Mesenchymal stem cell (in vitro differentiated cells and primary cell): ENCODE data around the gene GDF9. TPM values are rescaled to one million over a fixed set of nuclear protein-coding genes. Genes with fewer than 3 reads are reported as not detected.

Experiments used
- DNase-seq: peaks from one replicate; pipeline ENCODE4 v3.0.0-alpha.2; 2013
- H2AFZ ChIP-seq: one replicate; pipeline ENCODE4 v1.6.1; 2013; ENCODE audit warnings: low read depth, mild to moderate bottlenecking, control low read depth, inconsistent platforms, low read length, moderate library complexity
- H2AK5ac ChIP-seq: 2 replicates; pipeline ENCODE4 v1.6.1; 2013; ENCODE audit warnings: low read length, moderate library complexity, mild to moderate bottlenecking, inconsistent platforms; ENCODE audit not compliant: severe bottlenecking
- H2BK120ac ChIP-seq: one replicate; pipeline ENCODE4 v1.6.1; 2013; ENCODE audit warnings: low read depth, mild to moderate bottlenecking, inconsistent platforms, low read length, moderate library complexity
- H2BK12ac ChIP-seq, 2 experiments: one replicate each; pipeline ENCODE4 v1.6.1; 2013; ENCODE audit warnings: inconsistent platforms in 2 of 2, low read length in 2 of 2, mild to moderate bottlenecking in 2 of 2, moderate library complexity in 2 of 2, control low read depth in 1 of 2
- H2BK15ac ChIP-seq: one replicate; pipeline ENCODE4 v1.6.1; 2013; ENCODE audit warnings: mild to moderate bottlenecking, low read depth, inconsistent platforms; ENCODE audit not compliant: poor library complexity, severe bottlenecking
- H2BK5ac ChIP-seq: 2 replicates; pipeline ENCODE4 v1.6.1; 2013; ENCODE audit warnings: low read depth, mild to moderate bottlenecking, low read length, control low read depth, inconsistent platforms; ENCODE audit not compliant: poor library complexity, severe bottlenecking
- H3K14ac ChIP-seq, 2 experiments: one replicate each; pipeline ENCODE4 v1.6.1; 2013; ENCODE audit warnings: inconsistent platforms in 2 of 2, low read length in 2 of 2, control low read depth in 1 of 2, mild to moderate bottlenecking in 1 of 2, moderate library complexity in 1 of 2
- H3K18ac ChIP-seq, 2 experiments: one replicate each; pipeline ENCODE4 v1.6.1; 2013; ENCODE audit warnings: inconsistent platforms in 2 of 2, low read length in 2 of 2, control low read depth in 1 of 2, low read depth in 1 of 2, mild to moderate bottlenecking in 1 of 2
- H3K23ac ChIP-seq, 2 experiments: one replicate each; pipeline ENCODE4 v1.6.1; 2013; ENCODE audit warnings: inconsistent platforms in 2 of 2, low read length in 2 of 2, mild to moderate bottlenecking in 2 of 2, moderate library complexity in 2 of 2, control low read depth in 1 of 2
- H3K27ac ChIP-seq: 2 replicates; pipeline ENCODE4 v1.5.1; 2013; ENCODE audit warnings: mild to moderate bottlenecking, moderate library complexity, low read length, control low read depth, inconsistent platforms; ENCODE audit not compliant: poor library complexity, severe bottlenecking
- H3K27me3 ChIP-seq, 2 experiments: 2 replicates each; pipeline versions ENCODE4 v1.6.1 to v1.7.0; 2013; ENCODE audit warnings: low read length in 2 of 2, mild to moderate bottlenecking in 2 of 2, moderate library complexity in 2 of 2, control low read depth in 1 of 2, inconsistent platforms in 1 of 2; ENCODE audit not compliant: control insufficient read depth in 1 of 2, insufficient read depth in 1 of 2
- H3K36me3 ChIP-seq, 2 experiments: 2 replicates each; pipeline versions ENCODE4 v1.6.1 to v1.7.0; 2013; ENCODE audit warnings: low read length in 2 of 2, control low read depth in 1 of 2, inconsistent platforms in 1 of 2, low read depth in 1 of 2, mild to moderate bottlenecking in 1 of 2; ENCODE audit not compliant: insufficient read depth in 2 of 2, control insufficient read depth in 1 of 2
- H3K4ac ChIP-seq, 2 experiments: one replicate each; pipeline ENCODE4 v1.6.1; 2013; ENCODE audit warnings: inconsistent platforms in 2 of 2, low read length in 2 of 2, mild to moderate bottlenecking in 2 of 2, moderate library complexity in 2 of 2, control low read depth in 1 of 2, low read depth in 1 of 2
- H3K4me1 ChIP-seq: 2 replicates; pipeline ENCODE4 v1.6.1; 2013; ENCODE audit warnings: low read depth, low read length, control low read depth; ENCODE audit not compliant: control insufficient read depth, insufficient read depth
- H3K4me2 ChIP-seq: 2 replicates; pipeline ENCODE4 v1.6.1; 2013; ENCODE audit warnings: low read length, mild to moderate bottlenecking, inconsistent platforms; ENCODE audit not compliant: poor library complexity, severe bottlenecking
- H3K4me3 ChIP-seq, 2 experiments: 2 replicates each; pipeline versions ENCODE4 v1.5.1 to v1.7.0; 2013; ENCODE audit warnings: low read length in 2 of 2, mild to moderate bottlenecking in 2 of 2, control low read depth in 1 of 2, low read depth in 1 of 2; ENCODE audit not compliant: insufficient read depth in 1 of 2
- H3K79me1 ChIP-seq: replicated peaks from 2 replicates; pipeline ENCODE4 v1.6.1; 2013; ENCODE audit warnings: mild to moderate bottlenecking, control low read depth, low read length, inconsistent platforms; ENCODE audit not compliant: poor library complexity, severe bottlenecking
- H3K9ac ChIP-seq: 2 replicates; pipeline ENCODE4 v1.7.0; 2013; ENCODE audit warnings: mild to moderate bottlenecking, low read length, moderate library complexity
- H3K9me3 ChIP-seq: 2 replicates; pipeline ENCODE4 v1.7.0; 2013; ENCODE audit warnings: mild to moderate bottlenecking, low read length; ENCODE audit not compliant: control insufficient read depth
- H4K8ac ChIP-seq: one replicate; pipeline ENCODE4 v1.6.1; 2013; ENCODE audit warnings: inconsistent platforms, mild to moderate bottlenecking, low read length, moderate library complexity
- H4K91ac ChIP-seq: one replicate; pipeline ENCODE4 v1.6.1; 2013; ENCODE audit warnings: mild to moderate bottlenecking, low read length, inconsistent platforms
- WGBS: methylation state at CpG from one replicate; pipeline ENCODE4 v1.1.7; 2013; ENCODE audit warnings: mixed read lengths; 5-methylcytosine and 5-hydroxymethylcytosine counted together
- small RNA-seq: library from polyadenylated mRNA; stranded (forward); fragments of <200 nt; extraction: miRNeasy Mini kit (QIAGEN cat#:217004); gene quantifications from one replicate; pipeline ENCODE3, GENCODE V24; 2013; ENCODE audit warnings: low read depth

The GDF9 gene

DNA sequence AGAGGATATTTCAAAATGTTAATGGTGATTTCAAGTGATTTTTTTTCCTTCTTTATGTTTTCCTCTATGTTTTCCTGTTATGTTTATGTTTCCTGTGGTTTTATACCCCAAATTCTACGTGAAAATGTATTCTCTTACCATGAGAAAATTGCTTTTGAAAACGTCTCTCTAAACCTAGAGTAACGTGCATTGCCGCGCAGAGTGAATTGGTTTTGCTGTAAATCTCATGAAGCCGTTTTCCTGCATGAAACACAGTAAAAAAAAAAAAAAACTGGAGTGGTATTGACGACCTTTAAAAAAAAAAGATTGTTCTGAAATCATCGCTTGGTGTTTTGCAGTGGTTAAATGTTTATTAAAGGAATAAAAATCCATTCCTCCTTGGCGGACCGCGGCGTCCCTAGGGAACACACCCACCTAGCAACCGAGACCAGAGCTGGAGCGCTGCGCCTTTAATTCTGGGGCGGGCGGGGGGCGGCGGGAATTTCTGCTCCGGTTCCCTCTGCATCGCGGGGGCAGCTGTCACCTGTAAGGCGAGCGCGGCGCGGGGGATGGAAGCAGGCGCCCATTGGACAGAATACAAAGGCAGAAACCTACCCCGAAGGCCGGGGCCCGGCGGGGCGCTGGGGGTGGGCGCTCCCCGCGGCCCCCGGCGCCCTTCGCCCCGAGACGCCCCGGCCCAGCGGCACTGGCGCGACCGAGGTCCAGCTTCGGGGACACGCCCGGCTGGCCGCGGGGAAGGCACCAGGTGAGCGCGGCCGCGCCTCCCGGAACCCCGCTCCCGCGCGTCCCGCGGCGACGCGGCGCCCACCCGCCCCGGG lies 53.3 kb downstream of the GDF9 start, which contains the start of gene SOWAHA:
Gene SOWAHA, plus strand, starts transcription at position 522 of the 818 bp plus-strand sequence. CDS start 320 bp downstream, outside the sequence.
- H3K4me1 ChIP-seq = peaks cover 19% of the 10 kb centered on the region
- H2AK5ac ChIP-seq = no peak within 1 kb of the TSS
- no peak within 1 kb of the TSS for H3K9ac ChIP-seq
- peak within 1 kb of the TSS; percentile 34 for H2BK120ac ChIP-seq
- WGBS = 3% methylated on average over 63 of the region's 68 CpGs
- H2BK15ac ChIP-seq = peak within 1 kb of the TSS; percentile 12
- peak within 1 kb of the TSS; percentile 71 for H4K8ac ChIP-seq
- H3K27ac ChIP-seq = no peak within 1 kb of the TSS
- H2BK5ac ChIP-seq = no peak within 1 kb of the TSS
- H3K4me3 ChIP-seq = peak within 1 kb of the TSS in 1 of 2 experiments; percentile 57
- H3K36me3 ChIP-seq = peaks cover 0 to 7% of the 10 kb centered on the region in 2 experiments
- peak within 1 kb of the TSS in 1 of 2 experiments; percentile 72 for H3K23ac ChIP-seq
- H3K9me3 ChIP-seq = no peaks in the 10 kb centered on the region
- H3K14ac ChIP-seq = no peak within 1 kb of the TSS
- peak within 1 kb of the TSS in 1 of 2 experiments; percentile 34 for H3K18ac ChIP-seq
- H4K91ac ChIP-seq = no peak within 1 kb of the TSS
- peak within 1 kb of the TSS; percentile 86 for H2AFZ ChIP-seq
- no peak within 1 kb of the TSS for H3K4ac ChIP-seq
- H3K79me1 ChIP-seq = no peaks in the 10 kb centered on the region
- H2BK12ac ChIP-seq = no peak within 1 kb of the TSS
- H3K4me2 ChIP-seq = peak within 1 kb of the TSS; percentile 97
- no peak for DNase-seq
- peaks cover 25 to 44% of the 10 kb centered on the region in 2 experiments for H3K27me3 ChIP-seq

DNA sequence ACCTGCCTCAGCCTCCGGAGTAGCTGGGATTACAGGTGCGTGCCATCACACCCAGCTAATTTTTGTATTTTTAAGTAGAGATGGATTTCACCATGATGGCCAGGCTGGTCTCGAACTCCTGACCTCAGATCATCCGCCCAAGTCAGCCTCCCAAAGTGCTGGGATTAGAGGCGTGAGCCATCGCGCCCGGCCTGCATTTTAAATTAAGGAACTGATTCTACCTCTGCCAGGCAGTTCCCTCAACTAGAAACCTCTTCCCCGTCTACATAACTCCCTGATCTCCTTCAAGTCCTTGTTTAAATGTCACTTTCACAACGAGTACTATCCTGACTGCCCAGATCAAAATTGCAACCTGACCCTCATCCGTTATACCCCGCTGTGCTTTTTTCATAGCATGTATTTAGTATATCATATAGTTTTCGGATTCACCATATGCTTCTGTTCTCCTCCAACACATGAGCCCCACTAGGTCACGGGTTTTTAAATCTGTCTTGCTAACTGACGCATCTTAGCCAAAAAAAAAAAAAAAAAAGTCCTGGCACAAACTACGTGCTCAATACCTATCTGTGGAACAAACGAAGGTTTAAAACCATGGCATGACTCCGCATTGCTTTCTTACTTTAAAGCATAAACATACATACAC lies 54.0 kb downstream of the GDF9 start:
- Histone ChIP-seq H2AK5ac (no peak overlapping the region), H2BK120ac (no peak overlapping the region), H3K9ac (no peak overlapping the region), H2AFZ (no peak overlapping the region), H3K23ac (no peak overlapping the region), H3K18ac (no peak overlapping the region), H3K4me2 (no peak overlapping the region), H4K8ac (no peak overlapping the region), H3K27me3 (peaks cover 25 to 47% of the 10 kb centered on the region in 2 experiments), H3K9me3 (no peaks in the 10 kb centered on the region), H3K14ac (no peak overlapping the region), H3K4me1 (peaks cover 19% of the 10 kb centered on the region), H3K79me1 (no peaks in the 10 kb centered on the region), H2BK12ac (no peak overlapping the region), H4K91ac (no peak overlapping the region), H3K4ac (no peak overlapping the region), H3K36me3 (peaks cover 0 to 7% of the 10 kb centered on the region in 2 experiments), H2BK5ac (no peak overlapping the region), H2BK15ac (no peak overlapping the region), H3K4me3 (no peak overlapping the region), H3K27ac (no peak overlapping the region)
- 79% methylated on average over 15 of the region's 18 CpGs for WGBS
- DNase-seq = no peak

Small RNA genes within 50 kb of the gene (small RNA-seq; reads per million reads assigned to genes)
- not detected for gene RNA5SP192
